IMR-90 (cell line): ENCODE measurements around the gene EFHC1. TPM values are rescaled to one million over a fixed set of nuclear protein-coding genes. Genes with fewer than 3 reads are reported as not detected.

Experiments used
- ATAC-seq: fragments of 200-7000 bp; cut with Tn5 transposase; 2 replicates; pipeline ENCODE4 v1.9.1; 2020; ENCODE audit warnings: low read depth, mild to moderate bottlenecking, moderate library complexity
- BruUV-seq: library from RNA; stranded (reverse); fragments of 400-500 nt; replicated peaks from 2 replicates; lab custom pipeline; 2021; lab: Mats Ljungman, UMichigan
- CTCF ChIA-PET: fragments of 300-600 bp; formaldehyde crosslinking; extraction: SDS; loops from one replicate; lab custom pipeline; 2021; ENCODE audit warnings: antibody characterized with exemption; lab: Yijun Ruan, JAX
- POLR2A ChIA-PET: fragments of 300-600 bp; sonication (Branson Sonifier 250); formaldehyde crosslinking; loops from one replicate; lab custom pipeline; 2022; ENCODE audit warnings: antibody characterized with exemption; ENCODE audit not compliant: unreplicated experiment; lab: Charles Lee
- DNase-seq: peaks from one replicate; pipeline ENCODE4 v3.0.0; 2013
- H2AFZ ChIP-seq: replicated peaks from 2 replicates; pipeline ENCODE3; 2013; ENCODE audit warnings: low read length, mild to moderate bottlenecking; ENCODE audit not compliant: poor library complexity
- H2AK5ac ChIP-seq: 2 replicates; pipeline ENCODE4 v1.6.1; 2013; ENCODE audit warnings: low read depth, low read length, inconsistent platforms
- H2AK9ac ChIP-seq: replicated peaks from 2 replicates; pipeline ENCODE3; 2013; ENCODE audit warnings: mild to moderate bottlenecking, low read depth, low read length, moderate library complexity; ENCODE audit not compliant: poor library complexity
- H2BK120ac ChIP-seq: 2 replicates; pipeline ENCODE4 v1.6.1; 2013; ENCODE audit warnings: low read depth, low read length, inconsistent platforms
- H2BK15ac ChIP-seq: 3 replicates; pipeline ENCODE4 v1.6.1; 2013; ENCODE audit warnings: low read depth, low read length, inconsistent platforms
- H2BK20ac ChIP-seq: 2 replicates; pipeline ENCODE4 v1.6.1; 2013; ENCODE audit warnings: low read depth, mild to moderate bottlenecking, inconsistent platforms, low read length, moderate library complexity
- H2BK5ac ChIP-seq: 2 replicates; pipeline ENCODE4 v1.6.1; 2013; ENCODE audit warnings: mild to moderate bottlenecking, low read depth, low read length, inconsistent platforms; ENCODE audit not compliant: poor library complexity, severe bottlenecking
- H3K14ac ChIP-seq: replicated peaks from 2 replicates; pipeline ENCODE4 v1.6.1; 2013; ENCODE audit warnings: low read depth, low read length, inconsistent platforms
- H3K18ac ChIP-seq: 2 replicates; pipeline ENCODE4 v1.6.1; 2013; ENCODE audit warnings: low read depth, low read length, control low read depth
- H3K23ac ChIP-seq: 2 replicates; pipeline ENCODE4 v1.6.1; 2013; ENCODE audit warnings: low read depth, low read length, inconsistent platforms
- H3K27ac ChIP-seq: 2 replicates; pipeline ENCODE4 v1.5.1; 2013; ENCODE audit warnings: mild to moderate bottlenecking, control low read depth, low read length; ENCODE audit not compliant: insufficient read depth
- H3K27me3 ChIP-seq: 2 replicates; pipeline ENCODE4 v1.6.1; 2013; ENCODE audit warnings: low read length; ENCODE audit not compliant: control insufficient read depth, insufficient read depth
- H3K36me3 ChIP-seq: 2 replicates; pipeline ENCODE4 v1.6.1; 2013; ENCODE audit warnings: low read length, mixed read lengths; ENCODE audit not compliant: control insufficient read depth, insufficient read depth
- H3K4ac ChIP-seq: 2 replicates; pipeline ENCODE4 v1.6.1; 2013; ENCODE audit warnings: low read depth, low read length, inconsistent platforms
- H3K4me1 ChIP-seq: 2 replicates; pipeline ENCODE4 v1.6.1; 2013; ENCODE audit warnings: low read length, mixed read lengths; ENCODE audit not compliant: control insufficient read depth, insufficient read depth
- H3K4me2 ChIP-seq: 2 replicates; pipeline ENCODE4 v1.6.1; 2013; ENCODE audit warnings: low read depth, mild to moderate bottlenecking, control low read depth, low read length, moderate library complexity
- H3K4me3 ChIP-seq: 2 replicates; pipeline ENCODE4 v1.5.1; 2013; ENCODE audit warnings: low read depth, mild to moderate bottlenecking, control low read depth, low read length, moderate library complexity; ENCODE audit not compliant: insufficient read depth
- H3K56ac ChIP-seq: 2 replicates; pipeline ENCODE4 v1.6.1; 2013; ENCODE audit warnings: low read length, inconsistent platforms; ENCODE audit not compliant: insufficient read depth; ENCODE audit errors: extremely low read depth
- H3K79me1 ChIP-seq, 2 experiments: 2 replicates each; pipeline ENCODE4 v1.6.1; 2013; ENCODE audit warnings: low read length in 2 of 2, inconsistent platforms in 1 of 2, low read depth in 1 of 2
- H3K9ac ChIP-seq: 2 replicates; pipeline ENCODE4 v1.6.1; 2013; ENCODE audit warnings: low read depth, low read length, control low read depth
- H3K9me1 ChIP-seq: 2 replicates; pipeline ENCODE4 v1.6.1; 2013; ENCODE audit warnings: low read length, inconsistent platforms; ENCODE audit not compliant: insufficient read depth
- H3K9me3 ChIP-seq: 2 replicates; pipeline ENCODE4 v1.6.1; 2013; ENCODE audit warnings: low read length; ENCODE audit not compliant: control insufficient read depth, insufficient read depth
- H4K20me1 ChIP-seq: 2 replicates; pipeline ENCODE4 v1.6.1; 2013; ENCODE audit warnings: low read length, inconsistent platforms; ENCODE audit not compliant: insufficient read depth
- H4K5ac ChIP-seq: 2 replicates; pipeline ENCODE4 v1.6.1; 2013; ENCODE audit warnings: mild to moderate bottlenecking, low read depth, low read length, control low read depth
- H4K8ac ChIP-seq, 2 experiments: 2 replicates each; pipeline ENCODE4 v1.6.1; 2013; ENCODE audit warnings: low read depth in 2 of 2, low read length in 2 of 2, control low read depth in 1 of 2, inconsistent platforms in 1 of 2
- H4K91ac ChIP-seq: 2 replicates; pipeline ENCODE4 v1.6.1; 2013; ENCODE audit warnings: low read depth, low read length, inconsistent platforms; ENCODE audit not compliant: insufficient read depth
- BHLHE40 ChIP-seq: fragments of 150-350 bp; IDR thresholded peaks from 2 replicates; pipeline ENCODE4 v1.6.1; 2016; ENCODE audit warnings: mild to moderate bottlenecking, low read depth, low read length
- CEBPB ChIP-seq: IDR thresholded peaks from 2 replicates; pipeline ENCODE4 v1.6.1; 2012; ENCODE audit warnings: low read depth, low read length, improper control_type of control experiment
- CHD1 ChIP-seq: IDR thresholded peaks from 2 replicates; pipeline ENCODE4 v1.6.1; 2012; ENCODE audit warnings: low read depth, low read length, improper control_type of control experiment
- CTCF ChIP-seq: conservative IDR thresholded peaks from 2 replicates; pipeline ENCODE4 v1.5.1; 2012; ENCODE audit warnings: mild to moderate bottlenecking, low read depth, low read length, improper control_type of control experiment
- FOS ChIP-seq: fragments of 150-350 bp; IDR thresholded peaks from 2 replicates; pipeline ENCODE4 v1.6.1; 2016; ENCODE audit warnings: low read depth, low read length
- MAFK ChIP-seq: IDR thresholded peaks from 2 replicates; pipeline ENCODE4 v1.6.1; 2012; ENCODE audit warnings: low read depth, low read length, improper control_type of control experiment
- MAZ ChIP-seq: IDR thresholded peaks from 2 replicates; pipeline ENCODE4 v1.6.1; 2012; ENCODE audit warnings: low read depth, mild to moderate bottlenecking, low read length, improper control_type of control experiment, moderate library complexity, borderline replicate concordance
- MXI1 ChIP-seq: IDR thresholded peaks from 2 replicates; pipeline ENCODE4 v1.6.1; 2012; ENCODE audit warnings: low read depth, mild to moderate bottlenecking, low read length, moderate library complexity, borderline replicate concordance
- NFE2L2 ChIP-seq: fragments of 150-350 bp; IDR thresholded peaks from 2 replicates; pipeline ENCODE4 v1.6.1; 2016; ENCODE audit warnings: low read depth, mild to moderate bottlenecking, low read length
- RAD21 ChIP-seq: IDR thresholded peaks from 2 replicates; pipeline ENCODE4 v1.6.1; 2012; ENCODE audit warnings: low read length, improper control_type of control experiment
- RCOR1 ChIP-seq: IDR thresholded peaks from 2 replicates; pipeline ENCODE4 v1.6.1; 2012; ENCODE audit warnings: mild to moderate bottlenecking, low read length, improper control_type of control experiment; ENCODE audit not compliant: insufficient replicate concordance
- SMC3 ChIP-seq: fragments of 150-350 bp; IDR thresholded peaks from 2 replicates; pipeline ENCODE4 v1.6.1; 2016; ENCODE audit warnings: low read depth, mild to moderate bottlenecking, antibody characterized with exemption, low read length, moderate library complexity
- WGBS, 2 experiments: methylation state at CpG; one replicate each; pipeline versions ENCODE4 v1.1.5 to v1.1.7; 2013; ENCODE audit warnings: missing lambda C conversion rate in 2 of 2; ENCODE audit not compliant: insufficient read length in 1 of 2; ENCODE audit errors: extremely low coverage in 2 of 2; 5-methylcytosine and 5-hydroxymethylcytosine counted together
- dilution Hi-C: fragments of 300-500 bp; cut with HindIII; formaldehyde crosslinking; loops from one replicate; pipeline ENCODE4 v1.14.3; 2018; ENCODE audit warnings: low sequenced_read_pairs; ENCODE audit not compliant: unreplicated experiment
- in situ Hi-C: fragments of 300-500 bp; cut with MboI; formaldehyde crosslinking; loops from 3 replicates; pipeline ENCODE4 v1.14.3; 2019; ENCODE audit warnings: low sequenced_read_pairs, inconsistent platforms, mixed read lengths
- intact Hi-C: fragments of 100-400 bp; cut with micrococcal nuclease; formaldehyde crosslinking; loops from 2 replicates; pipeline ENCODE4 v1.10.0; 2022
- polyA plus RNA-seq, 3 experiments: library from polyadenylated mRNA; depleted of rRNA; stranded (reverse); fragments of >200 nt; gene quantifications; 2 replicates each; pipeline ENCODE4 v1.2.3, GENCODE V29; 2012; ENCODE audit warnings: low replicate concordance in 1 of 3
- total RNA-seq: library from RNA; depleted of rRNA; stranded (reverse); fragments of >200 nt; gene quantifications from 2 replicates; pipeline ENCODE4 v1.2.3, GENCODE V29; 2012
- TF ChIP-seq, protein P1 (sequence below): fragments of 150-350 bp; IDR thresholded peaks from 2 replicates; pipeline ENCODE4 v1.6.1; 2017; ENCODE audit warnings: mild to moderate bottlenecking, antibody characterized with exemption, low read length, low read depth

Gene EFHC1
- total and polyA plus RNA-seq, 2 of the 4 experiments (the other 2 are of a cell fraction): 14.0 to 23.0 TPM

- ChIA-PET CTCF (interaction anchor here (1.0 to 1.7 kb wide), 3 partner anchors 10 to 107 kb away, joined by 3 to 6 read pairs (median 3); no protein-coding TSS in a partner anchor), POLR2A (no interaction called here)
- Histone ChIP-seq H3K36me3 (no peaks in the 10 kb centered on the region), H3K4me3 (no peak overlapping the region), H2AK5ac (no peak overlapping the region), H4K20me1 (no peaks in the 10 kb centered on the region), H4K5ac (no peak overlapping the region), H2BK5ac (no peak overlapping the region), H3K18ac (no peak overlapping the region), H2AK9ac (no peak overlapping the region), H2BK15ac (0 out of 3 replicates have a peak overlapping the region, but pooled peaks have one; percentile 11), H2BK20ac (no peak overlapping the region), H2BK120ac (no peak overlapping the region; the same call in 1 of the 2 replicates), H2AFZ (no peak overlapping the region), H3K27ac (no peak overlapping the region), H3K9ac (no peak overlapping the region), H3K4me1 (peaks cover 5% of the 10 kb centered on the region), H3K23ac (no peak overlapping the region), H3K9me1 (peaks cover 8% of the 10 kb centered on the region; the same call in 1 of the 2 replicates), H3K4me2 (peak overlapping the region; percentile 21; the same call in 1 of the 2 replicates), H3K56ac (0 out of 2 replicates have a peak overlapping the region, but pooled peaks have one; percentile 9), H3K79me1 (no peaks in the 10 kb centered on the region; a peak in 1 of 4 replicates), H4K8ac (peak overlapping the region in 1 of 2 experiments; percentile 14; a peak in 1 of 4 replicates), H3K4ac (peak overlapping the region; percentile 3; the same call in 1 of the 2 replicates), H3K14ac (peak overlapping the region; percentile 33; the same call in 1 of the 2 replicates), H4K91ac (no peak overlapping the region), H3K27me3 (no peaks in the 10 kb centered on the region), H3K9me3 (no peaks in the 10 kb centered on the region)
- ATAC-seq: peak; percentile 38
- dilution Hi-C loops: no loop called here
- in situ Hi-C loops: loop anchor here (10.0 kb wide), 1 partner anchor 225 kb away; no protein-coding TSS in a partner anchor
- DNase-seq: peak; percentile 50
- BruUV-seq: no TSS peak
- intact Hi-C loops: no loop called here
- no CpG with 5 or more reads among the region's 8 CpGs for WGBS, 2 experiments
- TF ChIP-seq, protein P1, sequence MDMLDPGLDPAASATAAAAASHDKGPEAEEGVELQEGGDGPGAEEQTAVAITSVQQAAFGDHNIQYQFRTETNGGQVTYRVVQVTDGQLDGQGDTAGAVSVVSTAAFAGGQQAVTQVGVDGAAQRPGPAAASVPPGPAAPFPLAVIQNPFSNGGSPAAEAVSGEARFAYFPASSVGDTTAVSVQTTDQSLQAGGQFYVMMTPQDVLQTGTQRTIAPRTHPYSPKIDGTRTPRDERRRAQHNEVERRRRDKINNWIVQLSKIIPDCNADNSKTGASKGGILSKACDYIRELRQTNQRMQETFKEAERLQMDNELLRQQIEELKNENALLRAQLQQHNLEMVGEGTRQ: no peak
- TF ChIP-seq RAD21 (no peak), FOS (no peak), CEBPB (no peak), MXI1 (no peak), SMC3 (no peak), CTCF (no peak), NFE2L2 (no peak), MAZ (no peak), CHD1 (no peak), MAFK (no peak), BHLHE40 (no peak), RCOR1 (no peak)
Measured at GRCh38 chr6:52389626-52390360, 30.3 kb upstream of the EFHC1 start.
